Fibroblast of skin of right quadriceps (primary cell): ENCODE measurements around the gene DCAF5.
"Not testable (repeated sequence)": the region's sequence is repeated elsewhere in the genome, so short reads cannot be mapped to it uniquely, and the experiment has no call there.

ENCODE experiments used
- DNase-seq: peaks from one replicate; pipeline ENCODE4 v3.0.0-alpha.2; 2013

Gene DCAF5

DNA sequence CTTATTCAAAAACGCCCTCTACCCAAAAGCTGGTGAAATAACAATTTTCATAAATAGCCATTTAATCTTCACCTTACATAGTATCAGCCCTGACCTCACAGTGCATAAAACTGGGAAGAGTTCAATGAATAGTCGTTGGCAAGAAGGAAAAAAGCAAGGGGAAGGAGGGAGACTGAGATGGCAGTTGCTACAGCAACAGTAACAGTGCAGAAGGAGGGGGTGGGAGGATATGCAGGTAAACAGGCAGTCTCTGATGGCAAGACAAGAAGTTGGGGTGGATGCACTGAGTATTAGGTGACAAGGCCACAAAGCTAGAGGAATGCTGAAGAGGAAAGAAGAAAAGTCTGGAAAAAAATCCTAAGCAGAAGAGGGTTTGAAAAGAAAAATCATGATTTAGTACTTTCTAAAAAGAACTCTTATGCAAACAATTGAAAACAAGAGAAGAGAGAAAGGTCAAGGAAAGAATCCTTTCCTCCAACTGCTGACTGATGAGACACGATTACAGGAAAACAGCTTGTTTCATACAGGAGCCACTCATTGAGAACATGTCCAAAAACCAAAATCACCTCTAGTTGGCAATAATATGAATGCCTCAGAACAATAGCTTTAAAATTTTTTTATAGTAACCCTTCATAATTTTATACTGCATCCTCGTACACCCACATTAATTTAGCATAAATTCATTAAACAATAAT lies 56.0 kb downstream of the DCAF5 start:
- no peak for DNase-seq

DNA sequence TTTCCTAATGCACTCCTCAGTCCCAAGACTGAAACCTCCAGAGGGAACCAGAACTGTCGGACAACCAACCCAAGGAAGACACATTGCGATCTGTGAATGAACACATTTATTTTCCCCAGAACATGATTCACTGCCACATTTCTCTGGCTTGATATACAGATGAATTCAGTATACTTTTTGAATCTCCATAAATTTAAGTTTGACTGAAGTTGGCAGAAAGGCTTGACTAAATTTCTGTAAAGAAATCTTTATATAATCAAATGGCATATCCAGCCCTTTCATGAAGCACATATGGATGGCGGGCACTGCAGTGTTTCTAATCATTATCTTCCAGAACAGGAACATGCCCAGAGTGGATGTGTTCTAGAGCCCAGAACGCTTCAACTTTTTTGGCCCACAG lies 56.7 kb downstream of the DCAF5 start:
- DNase-seq, result no peak

DNA sequence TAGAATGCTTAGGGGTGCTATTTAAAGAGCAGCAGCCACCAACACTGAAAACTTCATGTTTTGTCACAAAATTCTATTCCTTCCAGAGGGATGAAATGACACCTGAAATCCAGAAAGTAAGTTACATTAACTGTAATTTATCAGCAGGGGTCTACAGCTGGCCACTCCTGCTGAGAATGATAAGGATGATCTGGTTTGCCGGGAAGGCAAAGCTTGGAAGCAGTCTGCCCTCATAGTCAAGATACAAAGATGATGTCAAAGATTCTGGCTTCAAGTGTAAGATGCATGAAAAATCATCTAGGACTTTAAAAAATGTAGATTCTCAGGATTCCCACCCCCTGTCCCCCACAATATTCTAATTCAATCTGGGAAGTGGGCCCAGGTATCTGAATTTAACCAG lies 58.4 kb downstream of the DCAF5 start:
- DNase-seq, result no peak

DNA sequence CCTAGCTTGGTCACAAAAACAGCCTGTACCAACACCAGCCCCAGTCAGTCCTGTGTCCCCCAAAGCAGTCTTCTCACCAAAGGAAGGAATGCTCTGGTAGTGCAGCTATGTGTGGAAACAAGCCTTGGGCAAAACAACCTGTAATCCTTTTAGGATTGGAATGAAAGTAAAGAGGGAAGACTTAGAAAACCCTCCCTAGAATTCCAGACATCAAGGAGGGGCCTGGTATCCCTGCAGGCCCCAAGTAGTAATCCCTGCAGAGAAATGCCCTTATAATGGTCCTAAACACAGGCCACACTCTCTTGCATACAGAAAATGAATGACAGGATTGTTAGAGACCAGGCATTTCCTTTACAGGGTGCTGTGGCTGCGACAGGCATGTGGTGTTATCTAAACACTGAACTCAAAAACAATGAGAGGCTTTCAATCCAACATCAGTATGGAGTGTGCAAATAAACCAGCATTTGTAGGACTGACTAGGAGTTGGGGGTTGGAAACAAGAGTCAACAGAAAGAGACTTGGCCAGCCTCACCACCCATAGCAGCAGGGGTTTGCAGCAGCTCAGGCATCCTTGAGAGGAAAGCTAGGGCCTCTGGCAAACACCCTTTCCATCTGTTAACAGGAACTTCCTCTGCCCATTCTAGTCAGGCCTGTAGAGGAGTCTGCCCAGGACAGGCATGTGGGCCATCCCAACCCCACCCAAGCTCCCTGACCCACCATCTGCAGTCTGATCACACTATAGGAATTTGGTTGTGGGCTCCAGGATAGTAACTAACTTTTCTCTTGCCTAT lies 59.1 kb downstream of the DCAF5 start:
- DNase-seq, result peak; percentile 46

DNA sequence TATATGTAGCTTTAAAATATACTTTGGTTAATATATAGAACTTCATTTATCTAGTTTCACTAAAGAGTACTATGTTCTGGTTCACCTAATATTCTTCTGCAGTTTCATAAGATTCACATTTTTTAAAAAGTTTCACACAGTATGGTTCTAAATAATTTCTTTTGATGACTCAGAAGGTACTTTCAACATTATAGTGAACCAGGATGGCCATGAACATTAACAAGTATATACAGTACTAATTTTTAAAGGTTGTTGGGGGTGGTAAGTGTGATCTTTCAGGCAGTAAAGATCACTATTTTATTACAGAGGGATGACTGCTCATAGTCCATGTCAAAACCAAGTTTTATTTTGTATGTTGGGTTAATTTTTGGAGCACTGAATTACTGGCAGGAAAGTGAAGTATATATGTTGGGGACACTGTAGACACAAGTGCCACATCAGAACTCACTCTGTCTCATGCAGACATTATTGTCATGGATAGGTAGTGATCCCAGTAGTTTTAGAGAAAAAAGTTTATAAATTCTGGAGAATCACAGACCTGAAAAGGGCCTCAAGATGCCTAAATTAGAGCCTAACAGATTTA lies 60.0 kb downstream of the DCAF5 start:
- peak; percentile 15 for DNase-seq

DNA sequence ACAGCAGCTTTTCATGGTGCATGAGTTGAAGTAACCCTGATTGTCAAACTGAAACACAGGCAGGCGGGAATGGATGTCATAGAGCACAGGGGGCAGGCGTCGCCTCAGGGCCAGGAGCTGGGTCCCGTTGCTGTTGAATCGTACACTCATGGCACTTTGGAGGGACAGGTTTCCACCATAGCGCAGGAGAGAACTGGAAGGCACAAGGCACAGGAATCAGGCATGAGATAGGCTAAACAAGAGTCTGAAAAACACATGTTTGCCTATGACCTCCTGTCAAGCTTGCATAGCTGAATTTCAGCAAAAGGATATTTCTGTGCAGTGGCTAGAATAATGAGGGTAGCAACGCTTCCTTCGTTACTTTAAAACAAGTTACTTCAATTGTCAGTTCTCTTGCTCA lies 61.2 kb downstream of the DCAF5 start:
- no peak for DNase-seq

DNA sequence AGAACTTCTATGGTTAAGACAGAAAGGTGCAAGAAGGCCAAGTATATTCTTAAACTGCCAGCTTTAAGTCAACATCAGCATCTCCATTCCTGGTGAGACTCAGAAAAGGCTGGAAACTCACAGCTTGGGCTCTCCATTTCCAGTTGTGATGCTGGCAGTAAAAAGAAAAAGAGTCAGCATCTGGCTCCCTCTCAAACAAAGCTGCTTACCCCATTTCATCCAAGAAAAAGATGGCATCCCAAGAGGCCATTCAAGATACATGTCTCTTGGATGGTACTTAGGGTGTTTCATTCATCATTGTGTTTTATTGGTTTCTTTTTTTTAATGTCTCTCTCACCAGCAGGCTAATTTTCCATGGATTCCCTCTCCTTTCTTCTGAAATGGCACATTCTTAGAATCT lies 61.9 kb downstream of the DCAF5 start:
- no peak for DNase-seq

DNA sequence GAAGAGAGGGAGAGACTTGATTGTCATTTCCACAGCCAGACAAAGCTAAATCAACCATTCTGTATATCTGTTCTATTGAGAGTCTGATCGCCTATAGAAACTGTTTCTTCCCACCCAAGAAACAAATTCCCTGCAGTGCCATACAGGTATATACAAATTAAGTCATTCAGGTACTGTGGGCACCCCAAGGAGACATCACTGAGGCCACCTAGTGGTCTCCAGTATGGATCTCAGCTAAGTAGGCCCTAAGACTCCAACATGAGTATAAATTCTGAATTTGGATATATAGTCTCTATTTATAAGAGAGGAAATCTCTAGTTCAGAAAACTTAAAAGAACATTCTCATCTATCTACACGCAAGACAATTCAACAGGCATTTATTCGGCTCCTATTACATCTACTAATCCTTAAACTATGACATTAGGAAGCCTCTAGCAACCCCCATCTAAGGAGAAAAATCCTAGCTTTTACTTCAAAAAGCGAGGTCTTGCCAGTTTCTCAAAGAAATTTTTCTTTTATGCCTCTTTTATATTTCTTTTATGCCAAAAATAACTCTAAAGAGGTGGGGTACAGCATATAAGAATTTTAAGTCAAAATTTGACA lies 62.6 kb downstream of the DCAF5 start:
- peak; percentile 32 for DNase-seq

DNA sequence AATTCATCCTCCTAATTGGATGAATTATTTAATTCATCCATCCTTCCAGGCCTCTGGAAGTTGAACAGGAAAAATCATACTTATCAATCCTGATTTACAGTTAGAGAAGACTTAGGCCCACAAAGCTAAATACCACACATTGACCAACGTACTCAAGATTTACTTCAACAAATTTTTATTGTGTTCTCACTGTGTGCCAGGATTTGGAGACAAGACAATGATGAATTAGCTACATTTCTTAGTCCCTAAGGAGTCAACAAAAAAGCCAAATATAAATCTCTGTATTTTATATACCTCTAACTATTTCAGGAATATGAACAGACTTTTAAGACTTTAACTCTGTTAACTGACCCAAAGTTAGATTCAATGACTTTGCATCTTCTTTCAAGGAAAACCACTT lies 63.9 kb downstream of the DCAF5 start:
- no peak for DNase-seq

DNA sequence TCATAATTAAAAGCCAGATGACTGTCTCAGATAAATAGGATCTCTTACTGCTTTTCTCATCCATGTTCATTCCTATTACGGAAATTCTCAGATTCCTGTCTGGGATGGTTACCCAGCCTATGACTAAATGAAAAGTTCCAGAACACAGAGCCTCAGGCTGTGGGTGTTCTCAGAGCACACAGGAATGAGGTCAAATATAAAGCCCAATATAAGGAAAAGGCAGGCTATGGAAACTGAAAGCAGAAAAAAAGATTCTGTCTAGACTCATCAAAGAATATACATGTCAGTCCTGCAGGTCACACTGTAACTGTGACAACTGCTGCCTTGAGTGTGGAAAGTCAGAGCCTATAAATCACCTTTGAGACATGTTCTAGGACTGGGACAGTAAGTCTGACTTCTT lies 64.3 kb downstream of the DCAF5 start:
- DNase-seq, result peak; percentile 64

DNA sequence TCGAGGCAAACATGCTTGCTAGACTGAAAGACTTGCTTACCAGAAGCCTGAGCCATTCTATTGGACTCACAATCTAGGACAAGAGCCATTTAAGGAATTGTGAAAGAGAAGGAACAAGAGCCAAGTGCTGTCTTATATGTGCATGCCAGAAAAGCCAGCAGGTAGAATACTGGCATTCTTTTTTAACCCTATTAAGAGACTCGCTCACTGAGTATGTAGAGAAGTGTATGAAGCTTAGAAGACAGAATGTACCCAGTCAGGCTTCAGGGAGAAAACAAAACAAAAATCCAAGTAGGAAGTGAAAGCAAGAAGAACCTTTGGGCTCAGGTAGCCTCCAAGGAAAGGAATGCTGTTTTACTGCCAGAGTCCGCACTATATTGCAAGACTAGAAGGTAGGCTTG lies 65.9 kb downstream of the DCAF5 start:
- peak; percentile 43 for DNase-seq

DNA sequence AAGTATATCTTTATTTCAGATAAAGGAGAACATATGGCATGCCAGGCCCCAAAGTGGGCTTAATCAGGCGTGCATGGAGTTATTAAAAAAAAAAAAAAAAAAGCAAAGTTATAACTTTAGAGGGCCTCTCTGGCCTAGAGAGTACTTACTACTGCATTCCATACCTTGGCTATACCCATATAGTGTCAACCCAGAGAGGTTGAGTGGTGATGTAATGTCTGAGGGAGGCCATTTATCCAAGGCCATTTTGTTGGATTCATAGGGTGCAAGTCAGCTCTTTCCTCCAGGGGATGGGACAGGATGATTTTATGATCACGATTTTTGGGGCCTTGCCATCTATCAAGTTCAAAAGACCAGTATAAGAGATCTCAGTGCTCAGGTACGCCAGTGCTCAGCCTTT lies 66.4 kb downstream of the DCAF5 start:
- DNase-seq, result no peak

DNA sequence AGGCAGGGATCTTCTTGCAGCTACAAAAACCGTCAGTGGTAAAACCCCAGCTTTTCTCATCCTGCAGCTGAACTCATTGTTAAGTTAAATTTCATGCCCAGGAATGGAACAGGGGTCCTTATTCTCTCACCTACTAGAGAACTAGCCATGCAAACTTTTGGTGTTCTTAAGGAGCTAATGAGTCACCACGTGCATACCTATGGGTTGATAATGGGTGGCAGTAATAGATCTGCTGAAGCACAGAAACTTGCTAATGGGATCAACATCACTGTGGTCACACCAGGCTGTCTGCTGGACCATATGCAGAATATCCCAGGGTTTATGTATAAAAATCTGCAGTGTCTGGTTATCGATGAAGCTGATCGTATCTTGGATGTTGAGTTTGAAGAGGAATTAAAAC lies 68.9 kb downstream of the DCAF5 start:
- no peak for DNase-seq

DNA sequence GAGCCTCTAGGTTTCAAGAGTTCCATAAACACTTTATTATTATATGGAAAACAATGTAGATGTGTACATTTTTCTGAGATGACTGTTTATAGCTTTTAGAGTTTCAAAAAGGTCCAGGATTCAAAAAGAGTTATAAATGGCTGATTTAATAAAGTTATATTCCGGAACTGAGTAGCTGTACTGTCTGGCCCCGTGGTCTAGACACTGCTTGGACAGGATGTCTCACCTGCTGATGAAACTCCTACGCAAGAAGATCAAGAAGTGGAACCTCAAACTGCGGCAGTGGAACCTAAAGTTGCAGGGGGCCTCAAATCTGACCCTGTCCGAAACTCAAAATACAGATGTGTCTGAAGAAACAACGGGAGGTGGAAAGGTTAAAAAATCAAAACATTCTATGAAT lies 69.7 kb downstream of the DCAF5 start:
- DNase-seq, result no peak

DNA sequence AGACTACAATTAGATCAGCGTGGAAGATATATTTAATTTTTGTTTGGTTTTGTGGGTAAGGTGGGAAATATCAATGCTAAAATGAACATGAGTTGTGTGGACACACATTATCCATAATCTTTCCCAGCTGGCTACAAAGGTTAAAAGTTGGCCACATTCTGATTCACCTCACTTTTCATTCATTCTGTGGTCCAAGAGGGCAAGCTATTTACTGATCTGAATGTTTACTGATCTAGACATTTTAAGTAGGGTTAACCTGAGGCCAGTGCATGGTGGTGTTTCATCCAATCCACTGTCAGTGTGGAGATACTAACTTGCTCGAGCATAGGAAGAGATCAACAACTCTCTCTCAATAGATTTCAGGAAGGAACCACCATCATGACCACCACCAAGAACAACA lies 71.6 kb downstream of the DCAF5 start:
- no peak for DNase-seq

DNA sequence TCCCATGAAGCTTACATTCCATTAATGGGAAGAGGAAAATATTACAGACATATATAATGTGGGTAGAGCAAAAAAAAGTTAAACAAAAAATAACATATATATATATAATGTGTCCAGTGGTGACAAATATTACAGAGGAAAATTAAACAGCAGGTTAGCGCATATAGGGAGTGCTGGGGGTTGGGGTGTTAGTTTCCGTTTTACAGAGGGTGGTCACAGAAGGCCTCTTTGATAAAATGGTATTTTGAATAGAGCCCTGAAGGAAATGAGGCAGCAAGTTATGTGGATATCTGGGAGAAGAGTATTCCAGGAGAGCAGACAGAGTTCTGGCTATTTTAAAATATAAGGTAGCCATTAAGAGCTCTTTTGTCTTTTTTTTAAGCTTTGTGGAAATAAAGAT lies 73.2 kb downstream of the DCAF5 start:
- no peak for DNase-seq

DNA sequence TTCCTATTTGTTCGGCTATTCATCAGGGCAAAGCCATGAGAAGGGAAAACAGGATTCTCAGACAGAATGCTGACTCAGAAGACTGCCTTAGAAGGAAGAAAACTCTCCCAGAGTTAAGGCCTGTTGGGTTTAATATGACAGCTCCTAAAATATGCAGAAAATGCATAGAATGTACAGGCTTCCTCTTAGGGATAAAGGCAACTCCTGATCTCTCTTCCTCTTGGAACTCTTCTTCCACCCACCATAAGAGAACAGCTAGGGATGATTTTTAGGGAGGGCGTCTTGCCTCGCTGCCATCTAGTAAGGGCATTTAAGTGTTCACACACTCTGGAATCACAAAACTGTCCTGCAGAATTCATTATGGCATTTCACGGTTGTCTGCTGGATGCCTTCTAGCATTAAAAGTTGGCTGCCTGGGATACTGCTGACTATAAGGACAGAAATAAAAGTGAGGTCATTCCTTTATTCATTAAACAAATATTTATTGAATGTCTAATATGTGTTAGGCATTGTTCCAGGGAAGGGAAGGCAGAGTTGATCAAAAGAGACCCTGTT lies 73.7 kb downstream of the DCAF5 start:
- peak; percentile 93 for DNase-seq

DNA sequence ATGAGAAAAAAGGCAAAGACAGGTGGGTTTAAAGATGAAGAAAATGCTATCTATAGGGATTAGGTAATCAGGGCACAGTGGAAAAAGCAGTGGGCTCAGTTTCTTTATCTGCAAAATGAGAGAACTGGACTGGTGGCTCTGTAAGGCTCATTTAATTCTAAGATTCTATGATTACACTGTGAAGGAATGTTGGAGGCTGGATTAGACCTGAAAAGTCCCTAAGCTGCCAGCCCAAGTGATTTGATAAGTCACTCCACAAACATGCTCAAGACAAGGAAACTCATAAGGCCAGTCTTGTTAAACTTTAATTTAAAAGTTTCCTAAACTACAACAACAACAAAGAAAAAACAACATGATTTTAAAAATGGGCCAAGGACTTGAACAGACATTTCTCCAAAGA lies 75.1 kb downstream of the DCAF5 start:
- peak; percentile 88 for DNase-seq

DNA sequence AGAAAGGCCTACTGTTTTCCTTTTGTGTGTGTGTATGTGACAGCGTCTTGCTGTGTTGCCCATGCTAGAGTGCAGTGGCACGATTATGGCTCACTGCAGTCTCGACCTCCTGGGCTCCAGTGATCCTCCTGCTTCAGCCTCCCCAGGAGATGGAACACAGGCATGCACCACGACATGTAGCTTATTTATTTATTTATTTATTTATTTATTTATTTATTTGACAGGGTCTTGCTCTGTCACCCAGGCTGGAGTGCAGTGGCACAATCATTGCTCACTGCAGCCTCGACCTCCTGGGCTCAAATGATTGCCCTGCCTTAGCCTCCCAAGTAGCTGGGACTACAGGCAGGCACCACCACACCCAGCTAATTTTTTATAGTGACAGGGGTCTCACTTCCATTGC lies 75.7 kb downstream of the DCAF5 start:
- DNase-seq, result not testable (repeated sequence)

DNA sequence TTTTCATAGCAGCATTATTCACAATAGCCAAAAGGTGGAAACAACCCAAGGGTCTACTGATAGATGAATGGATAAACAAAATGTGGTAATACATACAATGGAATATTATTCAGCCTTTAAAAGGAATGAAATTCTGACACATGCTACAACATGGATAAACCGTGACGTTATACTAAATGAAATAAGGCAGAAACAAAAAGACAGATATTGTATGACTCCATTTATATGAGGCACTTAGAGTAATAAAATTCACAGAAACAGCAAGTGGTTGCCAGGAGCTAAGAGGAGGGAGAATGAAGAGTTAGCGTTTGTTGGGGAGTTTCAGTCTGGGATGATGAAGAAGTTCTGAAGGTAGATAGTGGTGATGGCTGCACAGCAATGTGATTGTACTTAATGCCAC lies 76.6 kb downstream of the DCAF5 start:
- DNase-seq, result no peak

DNA sequence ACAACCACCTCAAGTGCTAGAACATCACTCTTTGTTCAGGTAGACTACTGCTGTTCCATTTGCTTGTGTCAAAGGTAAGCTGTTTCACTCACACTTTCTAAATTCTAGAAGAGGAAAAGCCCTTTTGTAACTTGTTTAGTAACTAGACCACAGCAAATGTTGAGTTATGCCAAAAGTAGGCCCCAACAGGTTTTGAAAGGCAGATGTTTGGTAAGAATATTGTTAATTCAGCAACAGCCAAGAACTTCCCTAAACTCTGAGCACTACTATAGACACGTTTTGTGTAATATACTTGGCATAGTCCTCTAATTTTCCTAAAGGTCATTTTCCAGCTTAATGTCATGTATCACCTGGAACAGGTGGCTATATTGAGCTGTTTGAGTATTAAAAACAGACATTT lies 79.0 kb downstream of the DCAF5 start:
- DNase-seq, result no peak

DNA sequence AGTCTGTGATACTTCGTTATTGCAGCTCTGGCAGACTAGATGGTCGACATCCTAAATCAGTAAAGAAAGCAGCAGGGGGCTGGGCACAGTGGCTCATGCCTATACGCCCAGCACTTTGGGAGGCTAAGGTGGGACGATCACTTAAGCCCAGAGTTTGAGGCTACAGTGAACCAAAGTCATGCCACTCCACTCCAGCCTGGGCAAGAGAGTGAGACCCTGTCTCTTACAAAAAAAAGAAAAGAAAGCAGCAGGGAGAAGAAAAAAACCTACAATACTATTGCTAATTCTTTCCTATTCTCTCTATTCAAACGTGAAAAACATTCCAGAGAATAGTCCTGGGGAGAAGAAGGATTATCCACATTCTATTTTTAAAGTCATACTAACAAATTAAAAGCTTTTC lies 79.5 kb downstream of the DCAF5 start:
- no peak for DNase-seq

DNA sequence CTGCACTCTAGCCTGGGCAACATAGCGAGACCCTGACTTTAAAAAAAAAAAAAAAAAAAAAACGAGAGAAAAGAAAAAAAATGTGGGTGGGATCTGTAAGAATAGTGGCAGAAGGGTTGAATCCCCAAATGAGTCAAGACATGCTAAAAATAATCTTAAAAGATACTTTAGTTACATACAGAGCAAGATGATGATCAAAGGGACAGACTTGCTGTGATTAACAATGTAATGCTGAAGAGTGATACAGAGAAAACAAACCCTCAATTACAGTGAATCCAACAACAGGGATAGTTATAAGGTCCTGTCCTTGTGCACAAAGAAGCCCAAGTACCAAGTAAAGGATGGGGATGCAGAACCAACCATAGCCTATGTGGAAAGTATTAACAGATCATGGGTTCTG lies 80.3 kb downstream of the DCAF5 start:
- DNase-seq, result no peak
